NCI-H748 (cell line): Measurements from ENCODE around the gene EVX2.

Experiments used
- DNase-seq: peaks from one replicate; lab custom pipeline; 2025; ENCODE audit not compliant: unreplicated experiment; lab: John Stamatoyannopoulos, UW

The EVX2 gene

GRCh38 chr2:176067589-176068418, 16.0 kb downstream of the EVX2 start:
- DNase-seq = no peak

- no peak for DNase-seq
Measured at GRCh38 chr2:176066645-176067588, 16.8 kb downstream of the EVX2 start.

GRCh38 chr2:176063958-176064357, 19.8 kb downstream of the EVX2 start:
- peak; percentile 88 for DNase-seq

- peak; percentile 99 for DNase-seq
Measured at GRCh38 chr2:176056406-176056805, 27.4 kb downstream of the EVX2 start.

GRCh38 chr2:176039375-176039774, 44.4 kb downstream of the EVX2 start:
- no peak for DNase-seq

- DNase-seq = no peak
Measured at GRCh38 chr2:176038694-176039093, 45.1 kb downstream of the EVX2 start.

- DNase-seq = no peak
Measured at GRCh38 chr2:176035013-176035691, 48.6 kb downstream of the EVX2 start.

- DNase-seq = no peak
Measured at GRCh38 chr2:176027806-176028205, 56.0 kb downstream of the EVX2 start.
